K562 (cell line): Measurements from ENCODE around the gene DHX40. TPM values are rescaled to one million over a fixed set of nuclear protein-coding genes. Genes with fewer than 3 reads are reported as not detected.

Experiments
- ADNP ChIP-seq: fragments of 200-800 bp; sonication (Bioruptor generic); IDR thresholded peaks from 2 replicates; pipeline ENCODE4 v1.6.1; 2016; ENCODE audit warnings: missing genetic modification characterization, missing compliant biosample characterization
- BCLAF1 ChIP-seq, 2 experiments: fragments of 450-650 bp in 1 of 2; IDR thresholded peaks; 2 replicates each; pipeline ENCODE4 v1.6.1; 2011 to 2017; ENCODE audit warnings: low read depth in 2 of 2, antibody characterized with exemption in 1 of 2, borderline replicate concordance in 1 of 2, low read length in 1 of 2, mild to moderate bottlenecking in 1 of 2, mixed read lengths in 1 of 2; ENCODE audit not compliant: control insufficient read depth in 1 of 2
- DPF2 ChIP-seq: fragments of 450-650 bp; IDR thresholded peaks from 2 replicates; pipeline ENCODE4 v1.6.1; 2016
- E2F3 ChIP-seq: fragments of 250-450 bp; sonication (Bioruptor Pico); IDR thresholded peaks from 2 replicates; pipeline ENCODE4 v1.4.0; 2020; ENCODE audit warnings: mild to moderate bottlenecking
- EP300 ChIP-seq: IDR thresholded peaks from 2 replicates; pipeline ENCODE4 v1.6.1; 2012; ENCODE audit warnings: low read length, improper control_type of control experiment
- ESRRA ChIP-seq: fragments of 450-650 bp; IDR thresholded peaks from 2 replicates; pipeline ENCODE4 v1.6.1; 2014; ENCODE audit warnings: low read depth, mild to moderate bottlenecking, moderate library complexity, borderline replicate concordance
- HDAC1 ChIP-seq, 2 experiments: fragments of 450-650 bp; IDR thresholded peaks; 2 replicates each; pipeline ENCODE4 v1.6.1; 2016 to 2017; ENCODE audit warnings: inconsistent platforms in 1 of 2, mild to moderate bottlenecking in 1 of 2, moderate library complexity in 1 of 2
- HES1 ChIP-seq: fragments of 450-650 bp; IDR thresholded peaks from 2 replicates; pipeline ENCODE4 v1.6.1; 2016; ENCODE audit warnings: low read depth, mild to moderate bottlenecking, moderate library complexity
- HMBOX1 ChIP-seq: sonication (generic); IDR thresholded peaks from 2 replicates; pipeline ENCODE4 v1.6.1; 2016
- JUN ChIP-seq, 2 experiments: sonication (generic) in 1 of 2; formaldehyde crosslinking in 1 of 2; IDR thresholded peaks; 2 replicates each; pipeline versions ENCODE4 v1.6.1 to v1.8.0; 2012 to 2022; ENCODE audit warnings: borderline replicate concordance in 2 of 2, mild to moderate bottlenecking in 2 of 2, improper control_type of control experiment in 1 of 2, low read depth in 1 of 2, low read length in 1 of 2, missing genetic modification reagents in 1 of 2
- KDM1A ChIP-seq, 2 experiments: fragments of 450-650 bp; IDR thresholded peaks; 2 replicates each; pipeline ENCODE4 v1.6.1; 2016; ENCODE audit warnings: mild to moderate bottlenecking in 2 of 2
- MEIS2 ChIP-seq: fragments of 450-650 bp; IDR thresholded peaks from 2 replicates; pipeline ENCODE4 v1.6.1; 2014; ENCODE audit warnings: mild to moderate bottlenecking; ENCODE audit not compliant: partially characterized antibody
- MLLT1 ChIP-seq, 2 experiments: fragments of 450-650 bp; IDR thresholded peaks; 2 replicates each; pipeline ENCODE4 v1.6.1; 2016
- NR2C1 ChIP-seq, 2 experiments: fragments of 450-650 bp; IDR thresholded peaks; 2 replicates each; pipeline ENCODE4 v1.6.1; 2017; ENCODE audit warnings: mild to moderate bottlenecking in 2 of 2, antibody characterized with exemption in 1 of 2, inconsistent platforms in 1 of 2, missing compliant biosample characterization in 1 of 2, missing genetic modification characterization in 1 of 2
- NR2C2 ChIP-seq, 2 experiments: fragments of 200-800 bp in 1 of 2; sonication (Bioruptor generic) in 1 of 2; sonication (generic) in 1 of 2; formaldehyde crosslinking in 1 of 2; IDR thresholded peaks; 2 replicates each; pipeline versions ENCODE4 v1.6.1 to v1.8.0; 2016 to 2022; ENCODE audit warnings: mild to moderate bottlenecking in 1 of 2, missing compliant biosample characterization in 1 of 2, missing genetic modification characterization in 1 of 2, missing genetic modification reagents in 1 of 2
- SIX5 ChIP-seq, 2 experiments: IDR thresholded peaks; 2 replicates each; pipeline ENCODE4 v1.6.1; 2011; ENCODE audit warnings: low read length in 2 of 2, borderline replicate concordance in 1 of 2, low read depth in 1 of 2, mild to moderate bottlenecking in 1 of 2, moderate library complexity in 1 of 2; ENCODE audit not compliant: insufficient read depth in 1 of 2
- SMARCE1 ChIP-seq: fragments of 450-650 bp; IDR thresholded peaks from 2 replicates; pipeline ENCODE4 v1.7.1; 2016; ENCODE audit warnings: mild to moderate bottlenecking
- SOX6 ChIP-seq: fragments of 450-650 bp; IDR thresholded peaks from 2 replicates; pipeline ENCODE4 v1.6.1; 2014; ENCODE audit warnings: mild to moderate bottlenecking
- TAF7 ChIP-seq: fragments of 450-650 bp; IDR thresholded peaks from 2 replicates; pipeline ENCODE4 v1.6.1; 2016; ENCODE audit warnings: missing genetic modification characterization, missing compliant biosample characterization
- TAL1 ChIP-seq: fragments of 450-650 bp; IDR thresholded peaks from 2 replicates; pipeline ENCODE4 v1.6.1; 2016; ENCODE audit warnings: mild to moderate bottlenecking
- TCF3 ChIP-seq: sonication (generic); formaldehyde crosslinking; IDR thresholded peaks from 2 replicates; pipeline ENCODE4 v1.4.0; 2020; ENCODE audit warnings: mild to moderate bottlenecking, missing genetic modification reagents
- polyA plus RNA-seq, 8 experiments: library from polyadenylated mRNA; depleted of rRNA in 4 of 8; stranded (reverse) in 5 of 8; unstranded in 3 of 8; fragments of >200 nt; fragmentation: Nextera tagmentation in 2 of 8; fragmentation: Illumina TruSeq in 1 of 8; extraction: Ambion mirVana in 2 of 8; extraction: Trizol in 1 of 8; gene quantifications; 2 replicates each; pipeline versions ENCODE4 v1.2.1 to v1.2.3, GENCODE V29; 2011 to 2014; ENCODE audit warnings: inconsistent platforms in 1 of 8, missing spikeins in 1 of 8
- total RNA-seq, 7 experiments: library from RNA; depleted of rRNA in 6 of 7; stranded (reverse); fragments of >200 nt in 6 of 7; fragmentation: Illumina TruSeq in 2 of 7; extraction: Trizol in 2 of 7; gene quantifications; 2 replicates each; pipeline versions ENCODE4 v1.2.1 to v1.2.3, GENCODE V29; 2011 to 2021; ENCODE audit warnings: low replicate concordance in 1 of 7

The DHX40 gene
- total and polyA plus RNA-seq, 9 of the 15 experiments (the other 6 are each of a cell fraction or from before 2014, with no cell fraction given): 7.2 to 38.6 (median 18.7) TPM

GRCh38 chr17:59558039-59558438, 7.4 kb upstream of the DHX40 start (continued):
- TF ChIP-seq HDAC1 (IDR thresholded peaks at IDR 0.05): peak in 1 of 2 experiments; percentile 84; a peak in 2 of 4 replicates
- 0 out of 2 replicates have a peak, but pooled peaks have one; percentile 27 for TF ChIP-seq TCF3 (CRISPR knock-in tag)
- TF ChIP-seq NR2C1 (IDR thresholded peaks at IDR 0.05): no peak
- peak; percentile 41 for TF ChIP-seq NR2C1 (tag; IDR thresholded peaks at IDR 0.05)
- TF ChIP-seq SIX5 (IDR thresholded peaks at IDR 0.05; ENCODE audit: borderline replicate concordance in 1 of 2, insufficient read depth in 1 of 2, low read depth in 1 of 2, low read length in 2 of 2): no peak
- no peak for TF ChIP-seq NR2C2 (CRISPR knock-in tag; IDR thresholded peaks at IDR 0.05)
- TF ChIP-seq NR2C2 (tag; IDR thresholded peaks at IDR 0.05): peak; percentile 63; the same call in 1 of the 2 replicates
- TF ChIP-seq MEIS2: peak; percentile 51
- TF ChIP-seq BCLAF1 (IDR thresholded peaks at IDR 0.05; ENCODE audit: borderline replicate concordance in 1 of 2, control insufficient read depth in 1 of 2, low read depth in 2 of 2, low read length in 1 of 2): no peak
- 0 out of 2 replicates have a peak, but pooled peaks have one; percentile 59 for TF ChIP-seq SMARCE1
- TF ChIP-seq TAF7 (tag): no peak
- no peak for TF ChIP-seq E2F3
- peak; percentile 35; the same call in 1 of the 2 replicates for TF ChIP-seq SOX6
- peak; percentile 55; the same call in 1 of the 2 replicates for TF ChIP-seq DPF2
- TF ChIP-seq TAL1: peak; percentile 31
- TF ChIP-seq HMBOX1: peak; percentile 31; the same call in 1 of the 2 replicates
- TF ChIP-seq ADNP (tag): peak; percentile 34; the same call in 1 of the 2 replicates
- peak; percentile 39; the same call in 1 of the 2 replicates for TF ChIP-seq EP300
- peak; percentile 93 for TF ChIP-seq HES1
- peak in 1 of 2 experiments; percentile 88; a peak in 2 of 4 replicates for TF ChIP-seq MLLT1 (IDR thresholded peaks at IDR 0.05)
- peak; percentile 94 to 95 for TF ChIP-seq KDM1A (IDR thresholded peaks at IDR 0.05)
- TF ChIP-seq JUN (IDR thresholded peaks at IDR 0.05; ENCODE audit: borderline replicate concordance, low read depth, low read length): no peak
- TF ChIP-seq JUN (CRISPR knock-in tag; IDR thresholded peaks at IDR 0.05; ENCODE audit: borderline replicate concordance): no peak
- peak; percentile 98 for TF ChIP-seq ESRRA
